GM23248 (cell line): ENCODE results near the gene CFAP65. TPM values are rescaled to one million over a fixed set of nuclear protein-coding genes. Genes with fewer than 3 reads are reported as not detected.

Source experiments
- DNase-seq: peaks from one replicate; pipeline ENCODE4 v3.0.0-alpha.2; 2015
- H2AFZ ChIP-seq: fragments of 200-600 bp; sonication (generic); 2 replicates; pipeline ENCODE4 v1.6.1; 2016; ENCODE audit warnings: antibody characterized with exemption
- H3F3A ChIP-seq: fragments of 200-600 bp; sonication (generic); 2 replicates; pipeline ENCODE4 v1.6.1; 2016; ENCODE audit warnings: mild to moderate bottlenecking, antibody characterized with exemption, mixed run types; ENCODE audit not compliant: insufficient read depth
- H3K27ac ChIP-seq: fragments of 200-600 bp; sonication (generic); 2 replicates; pipeline ENCODE4 v1.5.1; 2016; ENCODE audit warnings: mild to moderate bottlenecking
- H3K27me3 ChIP-seq: fragments of 200-600 bp; sonication (generic); replicated peaks from 2 replicates; pipeline ENCODE4 v1.6.1; 2016; ENCODE audit warnings: mild to moderate bottlenecking; ENCODE audit not compliant: insufficient read depth
- H3K36me3 ChIP-seq: fragments of 200-600 bp; sonication (generic); 2 replicates; pipeline ENCODE4 v1.6.1; 2016; ENCODE audit warnings: low read depth, mild to moderate bottlenecking
- H3K4me1 ChIP-seq: fragments of 200-600 bp; sonication (generic); 2 replicates; pipeline ENCODE4 v1.6.1; 2016; ENCODE audit warnings: mild to moderate bottlenecking; ENCODE audit not compliant: insufficient read depth
- H3K4me2 ChIP-seq: fragments of 200-600 bp; sonication (generic); one replicate; pipeline ENCODE4 v1.6.1; 2016; ENCODE audit warnings: mild to moderate bottlenecking; ENCODE audit not compliant: unreplicated experiment
- H3K4me3 ChIP-seq: fragments of 200-600 bp; sonication (generic); 2 replicates; pipeline ENCODE4 v1.5.1; 2016; ENCODE audit warnings: mild to moderate bottlenecking
- H3K79me2 ChIP-seq: fragments of 200-600 bp; sonication (generic); 2 replicates; pipeline ENCODE4 v1.6.1; 2016; ENCODE audit warnings: mild to moderate bottlenecking; ENCODE audit not compliant: insufficient read depth
- H3K9ac ChIP-seq: fragments of 200-600 bp; sonication (generic); 2 replicates; pipeline ENCODE4 v1.6.1; 2016; ENCODE audit warnings: mild to moderate bottlenecking
- H3K9me2 ChIP-seq: fragments of 200-600 bp; sonication (generic); 2 replicates; pipeline ENCODE4 v1.6.1; 2016; ENCODE audit warnings: mixed run types, mild to moderate bottlenecking, moderate library complexity; ENCODE audit not compliant: insufficient read depth
- H3K9me3 ChIP-seq: fragments of 200-600 bp; sonication (generic); one replicate; pipeline ENCODE4 v1.6.1; 2017; ENCODE audit warnings: low read depth
- H4K20me1 ChIP-seq: fragments of 200-600 bp; sonication (generic); 2 replicates; pipeline ENCODE4 v1.6.0; 2016; ENCODE audit not compliant: insufficient read depth
- EZH2 ChIP-seq: fragments of 200-600 bp; sonication (generic); IDR thresholded peaks from 2 replicates; pipeline ENCODE4 v1.6.1; 2018; ENCODE audit warnings: antibody characterized with exemption, mild to moderate bottlenecking; ENCODE audit not compliant: insufficient read depth, poor library complexity, severe bottlenecking
- EZH2phosphoT487 ChIP-seq: fragments of 200-600 bp; sonication (generic); IDR thresholded peaks from 2 replicates; pipeline ENCODE4 v1.6.1; 2018; ENCODE audit warnings: antibody characterized with exemption, moderate library complexity, mild to moderate bottlenecking, low read depth; ENCODE audit not compliant: insufficient read depth
- WGBS, 2 experiments: methylation state at CpG; one replicate each; pipeline ENCODE4 v1.1.6; 2015 to 2017; ENCODE audit warnings: low lambda C conversion rate in 2 of 2, low coverage in 1 of 2; ENCODE audit errors: missing lambda C conversion rate in 2 of 2; 5-methylcytosine and 5-hydroxymethylcytosine counted together
- in situ Hi-C: fragments of 300-500 bp; cut with MboI; formaldehyde crosslinking; loops from 2 replicates; pipeline ENCODE4 v1.15.0; 2020
- polyA plus RNA-seq: library from polyadenylated mRNA; unstranded; fragments of >200 nt; fragmentation: Nextera tagmentation; extraction: Ambion mirVana; gene quantifications from 2 replicates; pipeline ENCODE4 v1.2.1, GENCODE V29; 2016
- total RNA-seq: library from RNA; depleted of rRNA; stranded (reverse); fragments of >200 nt; shearing (Covaris generic); gene quantifications from 2 replicates; pipeline ENCODE4 v1.2.3, GENCODE V29; 2014

CFAP65 gene
- total and polyA plus RNA-seq, 2 experiments from 2014 or later: 0.08 TPM; not detected in 1

DNA sequence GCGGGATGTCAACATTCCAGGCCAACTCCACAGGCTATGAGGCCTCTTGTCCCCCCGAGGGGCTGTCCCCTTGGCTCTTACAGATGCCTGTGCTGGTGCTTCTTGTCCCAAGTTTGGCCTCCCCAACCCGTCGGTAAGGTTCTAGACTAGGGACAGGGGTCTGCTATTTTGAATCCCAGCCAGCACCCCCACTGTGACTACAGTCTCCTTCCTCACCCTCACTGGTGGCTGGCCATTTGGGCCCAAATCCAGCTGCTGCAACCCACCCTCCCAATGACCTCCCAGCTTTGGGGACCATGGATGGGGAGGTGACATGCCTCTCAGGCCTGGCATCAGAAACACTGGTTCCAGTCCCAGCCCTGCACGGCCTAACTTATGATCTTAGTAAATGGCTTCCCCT is 18.7 kb downstream of the CFAP65 start:
- Histone ChIP-seq H3K9me2 (no peaks in the 10 kb centered on the region), H2AFZ (no peak overlapping the region), H3K27ac (no peak overlapping the region), H3K27me3 (peaks cover 34% of the 10 kb centered on the region), H3K9me3 (no peaks in the 10 kb centered on the region), H4K20me1 (no peaks in the 10 kb centered on the region), H3K79me2 (no peaks in the 10 kb centered on the region), H3K4me2 (no peak overlapping the region), H3K9ac (no peak overlapping the region), H3F3A (no peaks in the 10 kb centered on the region), H3K36me3 (no peaks in the 10 kb centered on the region), H3K4me3 (no peak overlapping the region), H3K4me1 (no peaks in the 10 kb centered on the region)
- 33 to 42% methylated on average over 5 of the region's 5 CpGs for WGBS, 2 experiments
- DNase-seq: no peak
- TF ChIP-seq EZH2 (no peak), EZH2phosphoT487 (no peak)
- in situ Hi-C loops: no loop called here

DNA sequence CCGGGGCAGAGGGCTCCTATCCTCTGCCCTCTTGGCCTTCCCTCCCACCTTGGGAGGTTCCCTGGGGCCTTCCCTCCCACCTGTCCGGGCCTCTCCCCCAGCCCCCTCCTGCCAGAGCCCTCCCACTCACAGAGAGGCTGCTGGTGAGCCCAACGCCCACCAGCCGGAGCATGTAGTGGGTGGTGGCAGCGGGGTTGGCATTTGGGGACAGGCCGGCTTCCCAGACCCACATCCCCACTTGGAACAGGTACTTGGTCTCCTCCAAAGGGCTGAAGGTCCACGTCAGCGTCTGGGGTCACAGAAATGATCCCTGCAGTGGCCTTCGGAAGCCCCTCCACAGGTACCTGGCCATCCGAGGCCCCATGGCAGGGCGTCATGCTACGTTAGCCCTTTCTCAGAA is 19.3 kb downstream of the CFAP65 start:
- Histone ChIP-seq H3K4me2 (no peak overlapping the region), H3K79me2 (no peaks in the 10 kb centered on the region), H3K4me1 (no peaks in the 10 kb centered on the region), H3K27ac (no peak overlapping the region), H3K9me2 (no peaks in the 10 kb centered on the region), H3K36me3 (no peaks in the 10 kb centered on the region), H2AFZ (no peak overlapping the region), H3K4me3 (no peak overlapping the region), H3K27me3 (peaks cover 38% of the 10 kb centered on the region), H3F3A (no peaks in the 10 kb centered on the region), H4K20me1 (no peaks in the 10 kb centered on the region), H3K9me3 (no peaks in the 10 kb centered on the region), H3K9ac (no peak overlapping the region)
- DNase-seq: no peak
- WGBS, 2 experiments: 59 to 61% methylated on average over 11 to 12 of the region's 12 CpGs
- TF ChIP-seq EZH2phosphoT487 (no peak), EZH2 (no peak)
- in situ Hi-C loops: no loop called here

DNA sequence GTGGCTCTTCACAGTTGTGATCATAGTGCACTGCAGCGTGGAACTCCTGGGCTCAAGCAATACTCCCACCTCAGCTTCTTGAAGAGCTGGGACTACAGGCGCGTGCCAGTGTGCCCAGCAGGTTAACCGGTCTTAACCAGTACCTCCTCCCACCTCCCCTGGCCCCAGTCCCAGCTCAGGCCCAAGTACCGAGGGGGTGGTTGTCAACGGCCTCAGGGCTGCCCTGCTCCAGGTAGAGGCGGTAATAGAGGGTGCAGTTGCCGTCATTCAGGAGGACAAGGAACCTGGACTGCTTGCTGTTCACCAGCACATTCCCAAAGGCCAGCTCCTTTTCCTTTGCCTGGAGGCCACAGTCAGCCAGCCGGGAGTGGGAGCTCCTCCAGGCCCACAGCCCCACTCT is 19.7 kb downstream of the CFAP65 start:
- Histone ChIP-seq H3K9me3 (no peaks in the 10 kb centered on the region), H3K27ac (no peak overlapping the region), H3F3A (no peaks in the 10 kb centered on the region), H4K20me1 (no peaks in the 10 kb centered on the region), H3K27me3 (peaks cover 38% of the 10 kb centered on the region), H3K4me2 (no peak overlapping the region), H3K9me2 (no peaks in the 10 kb centered on the region), H2AFZ (no peak overlapping the region), H3K79me2 (no peaks in the 10 kb centered on the region), H3K4me3 (no peak overlapping the region), H3K9ac (no peak overlapping the region), H3K36me3 (no peaks in the 10 kb centered on the region), H3K4me1 (no peaks in the 10 kb centered on the region)
- DNase-seq: no peak
- no peak for TF ChIP-seq EZH2phosphoT487
- TF ChIP-seq EZH2: no peak
- WGBS, 2 experiments: 54 to 58% methylated on average over 9 of the region's 9 CpGs
- in situ Hi-C loops: no loop called here

DNA sequence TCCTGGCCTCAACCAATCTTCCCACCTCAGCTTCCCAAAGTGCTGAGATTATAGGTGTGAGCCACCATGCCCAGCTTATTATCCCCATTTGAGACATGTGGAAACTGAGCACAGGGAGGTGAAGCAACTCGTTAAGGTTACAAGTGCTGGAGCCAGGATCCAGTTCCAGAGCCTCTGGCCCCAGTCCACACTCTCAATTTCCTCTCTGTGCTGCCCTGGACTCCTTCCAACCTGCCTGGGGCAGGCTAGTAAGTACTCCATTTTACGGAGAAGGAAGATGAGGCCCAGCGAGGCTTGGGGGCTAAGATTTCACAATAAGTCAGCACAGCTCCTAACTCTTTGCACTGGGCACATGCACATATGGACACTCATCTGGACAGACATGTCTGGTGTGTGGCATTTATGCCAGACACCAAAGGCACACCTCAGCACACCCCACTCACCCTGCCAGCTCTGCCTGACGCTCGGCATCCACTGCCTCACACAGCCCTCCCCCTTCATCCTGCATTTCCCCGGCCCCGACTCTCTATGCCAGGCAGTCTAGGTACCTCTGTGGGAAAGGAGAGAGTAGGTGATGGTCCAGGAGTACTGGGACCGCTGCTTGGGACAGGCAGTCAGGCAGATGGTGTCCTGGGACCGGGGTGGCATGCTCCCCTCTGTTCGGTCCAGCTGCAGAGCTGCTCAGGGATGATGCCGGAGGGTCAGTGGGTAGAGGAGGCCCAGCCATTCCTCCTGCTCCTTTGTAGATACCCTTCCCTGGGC is 20.5 kb downstream of the CFAP65 start:
- Histone ChIP-seq H3K9ac (no peak overlapping the region), H3K4me2 (no peak overlapping the region), H3K79me2 (no peaks in the 10 kb centered on the region), H3K27me3 (peaks cover 30% of the 10 kb centered on the region), H2AFZ (no peak overlapping the region), H3K27ac (no peak overlapping the region), H3K9me3 (no peaks in the 10 kb centered on the region), H3K36me3 (no peaks in the 10 kb centered on the region), H3F3A (no peaks in the 10 kb centered on the region), H3K9me2 (no peaks in the 10 kb centered on the region), H3K4me1 (no peaks in the 10 kb centered on the region), H3K4me3 (no peak overlapping the region), H4K20me1 (no peaks in the 10 kb centered on the region)
- in situ Hi-C loops: no loop called here
- no peak for DNase-seq
- TF ChIP-seq EZH2: no peak
- WGBS, 2 experiments: 70 to 78% methylated on average over 11 of the region's 11 CpGs

DNA sequence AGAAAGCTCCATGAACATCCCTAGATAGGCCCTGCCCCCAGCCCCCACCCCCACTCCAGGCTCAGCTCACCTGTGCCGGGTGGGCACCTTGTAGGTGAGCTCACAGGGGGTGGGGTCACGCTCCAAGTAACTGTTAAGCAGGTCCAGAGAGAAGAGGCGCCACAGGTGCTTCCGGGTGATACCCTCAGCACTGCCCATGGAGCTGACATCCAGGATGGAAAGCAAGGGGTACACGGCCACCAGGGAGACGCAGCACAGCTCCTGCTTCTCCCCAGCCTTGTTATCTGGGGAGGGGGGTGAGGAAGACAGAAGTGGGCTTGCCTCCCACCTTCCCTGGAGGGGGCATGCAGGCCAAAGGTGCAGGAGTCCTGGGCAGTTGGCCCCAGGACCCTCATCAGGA is 21.9 kb downstream of the CFAP65 start:
- WGBS, 2 experiments: 38 to 43% methylated on average over 6 of the region's 6 CpGs

More for the DNA sequence above, 21.9 kb downstream of the CFAP65 start:
- H3K4me3 ChIP-seq: no peak overlapping the region
- in situ Hi-C loops: no loop called here
- no peak overlapping the region for H3K4me2 ChIP-seq
- no peaks in the 10 kb centered on the region for H3K9me3 ChIP-seq
- no peaks in the 10 kb centered on the region for H3F3A ChIP-seq
- no peak for TF ChIP-seq EZH2
- no peak for TF ChIP-seq EZH2phosphoT487
- H3K4me1 ChIP-seq: no peaks in the 10 kb centered on the region
- no peak overlapping the region for H2AFZ ChIP-seq
- no peak overlapping the region for H3K27ac ChIP-seq
- no peaks in the 10 kb centered on the region for H3K79me2 ChIP-seq
- H3K9me2 ChIP-seq: no peaks in the 10 kb centered on the region
- peaks cover 19% of the 10 kb centered on the region for H3K27me3 ChIP-seq
- no peaks in the 10 kb centered on the region for H4K20me1 ChIP-seq
- H3K9ac ChIP-seq: no peak overlapping the region
- H3K36me3 ChIP-seq: no peaks in the 10 kb centered on the region
- no peak for DNase-seq
